ENCODE results near the gene MCC.

MCC gene

DNA sequence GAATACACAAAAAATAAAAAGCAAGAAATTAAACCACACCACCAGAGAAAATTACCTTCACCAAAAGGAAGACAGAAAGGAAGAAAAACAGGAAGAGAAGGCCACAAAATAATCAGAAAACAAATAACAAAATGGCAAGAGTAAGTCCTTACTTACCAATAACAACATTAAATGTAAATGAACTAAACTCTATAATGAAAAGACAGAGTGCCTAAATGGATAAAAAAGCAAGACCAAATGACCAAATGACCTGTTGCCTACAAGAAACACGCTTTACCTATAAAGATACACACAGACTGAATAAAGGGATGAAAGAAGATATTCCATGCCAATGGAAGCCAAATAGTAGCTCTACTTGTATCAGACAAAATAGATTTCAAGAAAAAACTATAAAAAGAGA is 140.7 kb downstream of the MCC start:
- no peak overlapping the region for H3K27ac ChIP-seq
- TF ChIP-seq, protein P1, sequence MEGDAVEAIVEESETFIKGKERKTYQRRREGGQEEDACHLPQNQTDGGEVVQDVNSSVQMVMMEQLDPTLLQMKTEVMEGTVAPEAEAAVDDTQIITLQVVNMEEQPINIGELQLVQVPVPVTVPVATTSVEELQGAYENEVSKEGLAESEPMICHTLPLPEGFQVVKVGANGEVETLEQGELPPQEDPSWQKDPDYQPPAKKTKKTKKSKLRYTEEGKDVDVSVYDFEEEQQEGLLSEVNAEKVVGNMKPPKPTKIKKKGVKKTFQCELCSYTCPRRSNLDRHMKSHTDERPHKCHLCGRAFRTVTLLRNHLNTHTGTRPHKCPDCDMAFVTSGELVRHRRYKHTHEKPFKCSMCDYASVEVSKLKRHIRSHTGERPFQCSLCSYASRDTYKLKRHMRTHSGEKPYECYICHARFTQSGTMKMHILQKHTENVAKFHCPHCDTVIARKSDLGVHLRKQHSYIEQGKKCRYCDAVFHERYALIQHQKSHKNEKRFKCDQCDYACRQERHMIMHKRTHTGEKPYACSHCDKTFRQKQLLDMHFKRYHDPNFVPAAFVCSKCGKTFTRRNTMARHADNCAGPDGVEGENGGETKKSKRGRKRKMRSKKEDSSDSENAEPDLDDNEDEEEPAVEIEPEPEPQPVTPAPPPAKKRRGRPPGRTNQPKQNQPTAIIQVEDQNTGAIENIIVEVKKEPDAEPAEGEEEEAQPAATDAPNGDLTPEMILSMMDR (conservative IDR thresholded peaks at IDR 0.05) = no peak
- no peak for TF ChIP-seq ZFX (IDR thresholded peaks at IDR 0.05)

DNA sequence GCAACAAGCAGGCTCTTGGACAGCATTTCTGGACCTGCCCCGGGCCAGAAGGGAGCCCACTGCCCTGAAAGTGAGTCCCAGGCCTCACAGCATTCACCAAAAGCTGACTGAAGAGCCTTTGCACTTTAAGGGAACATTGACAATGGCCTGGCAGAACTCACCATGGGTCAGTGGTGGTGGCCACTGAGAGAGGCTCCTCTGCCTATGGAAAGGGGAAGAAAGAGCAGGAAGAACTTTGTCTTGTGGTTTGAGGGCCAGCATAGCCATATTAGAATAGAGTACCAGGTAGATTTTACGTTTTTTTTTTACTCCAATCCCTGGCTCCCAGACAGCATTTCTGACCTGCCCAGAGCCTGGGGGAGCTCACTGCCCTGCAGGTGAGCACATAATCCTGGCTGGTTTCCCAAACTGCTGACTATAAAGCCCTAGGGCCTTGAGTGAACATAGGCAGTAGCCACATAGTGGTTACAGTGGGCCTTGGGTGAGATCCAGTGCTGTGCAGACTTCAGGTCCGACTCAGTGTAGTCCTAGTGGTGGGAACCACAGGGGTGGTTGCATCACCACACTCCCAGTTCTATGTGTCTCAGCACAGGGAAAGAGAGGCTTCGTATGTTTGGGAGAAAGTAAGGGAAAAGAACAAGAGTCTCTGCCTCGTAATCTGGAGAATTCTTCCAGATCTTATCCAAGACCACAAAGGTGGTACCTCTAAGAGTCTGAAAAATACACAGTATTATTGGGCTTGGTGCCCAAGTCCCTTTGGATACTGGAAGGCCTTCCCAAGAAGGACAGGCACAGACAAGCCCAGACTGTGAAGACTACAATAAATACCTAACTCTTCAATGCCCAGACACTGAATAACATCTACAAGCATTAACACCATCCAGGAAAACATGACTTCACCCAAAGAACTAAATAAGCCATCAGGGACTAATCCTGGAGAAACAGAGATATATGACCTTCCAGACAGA is 143.0 kb downstream of the MCC start:
- no peak overlapping the region for H3K27ac ChIP-seq
- no peak for TF ChIP-seq ZFX (IDR thresholded peaks at IDR 0.05)
- TF ChIP-seq, protein P1 (conservative IDR thresholded peaks at IDR 0.05) = no peak

DNA sequence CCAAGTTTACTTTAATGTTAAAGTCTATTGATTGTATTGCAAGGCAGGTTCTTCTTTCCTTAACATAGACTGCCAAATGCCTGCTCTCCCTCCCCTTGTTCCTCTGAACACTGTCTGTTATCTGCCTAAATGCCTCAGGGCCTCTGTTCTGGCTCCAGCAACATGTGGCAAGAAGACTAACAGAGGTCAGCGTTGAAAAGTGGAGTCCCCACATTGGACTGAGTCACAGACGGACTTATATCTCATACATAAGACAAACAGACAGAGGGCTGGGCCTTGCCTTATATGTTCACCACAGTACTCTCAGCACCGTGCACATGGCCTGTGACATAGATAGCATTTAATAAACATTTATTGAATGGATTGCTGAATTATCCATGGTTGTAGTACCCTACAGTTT is 144.9 kb downstream of the MCC start:
- no peak overlapping the region for H3K27ac ChIP-seq
- TF ChIP-seq, protein P1 (conservative IDR thresholded peaks at IDR 0.05) = no peak
- no peak for TF ChIP-seq ZFX (IDR thresholded peaks at IDR 0.05)

GRCh38 chr5:113340537-113340936 is 147.7 kb downstream of the MCC start:
- no peak for TF ChIP-seq ZFX (IDR thresholded peaks at IDR 0.05)
- TF ChIP-seq, protein P1 (conservative IDR thresholded peaks at IDR 0.05) = peak; percentile 20
- no peak overlapping the region for H3K27ac ChIP-seq

DNA sequence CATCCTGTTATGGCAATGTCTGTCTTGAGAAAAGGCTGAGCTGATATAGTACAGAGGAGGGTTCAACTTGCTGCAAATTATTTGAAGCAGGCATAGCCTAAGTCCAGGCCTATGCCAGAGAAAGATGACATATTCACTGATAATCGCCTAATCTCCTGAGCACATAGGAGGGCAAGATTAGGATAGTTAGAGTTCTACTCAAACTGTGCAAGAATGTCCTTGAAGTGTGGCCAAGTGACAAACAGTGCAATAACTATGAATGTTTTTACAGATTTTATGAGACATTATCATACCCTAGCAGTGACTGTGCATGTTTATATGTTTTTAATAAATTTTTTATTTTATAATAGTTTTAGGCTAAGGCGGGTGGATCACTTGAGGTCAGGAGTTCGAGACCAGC is 149.6 kb downstream of the MCC start:
- TF ChIP-seq, protein P1 (conservative IDR thresholded peaks at IDR 0.05) = no peak
- no peak for TF ChIP-seq ZFX (IDR thresholded peaks at IDR 0.05)
- no peak overlapping the region for H3K27ac ChIP-seq

- TF ChIP-seq ZFX (IDR thresholded peaks at IDR 0.05) = no peak
- H3K27ac ChIP-seq = no peak overlapping the region
These were observed 150.5 kb downstream of the MCC start for GRCh38 chr5:113337515-113338415.

GRCh38 chr5:113336975-113337374 is 151.3 kb downstream of the MCC start:
- TF ChIP-seq ZFX (IDR thresholded peaks at IDR 0.05) = no peak
- TF ChIP-seq, protein P1 (conservative IDR thresholded peaks at IDR 0.05) = peak; percentile 63
- H3K27ac ChIP-seq = no peak overlapping the region
